GM12878 (cell line): ENCODE results near the gene FN1. TPM values are rescaled to one million over a fixed set of nuclear protein-coding genes. Genes with fewer than 3 reads are reported as not detected.

ENCODE experiments used
- BHLHE40 ChIP-seq, 2 experiments: fragments of 450-650 bp in 1 of 2; IDR thresholded peaks; 2 replicates each; pipeline ENCODE4 v1.6.1; 2011 to 2017; ENCODE audit warnings: low read depth in 2 of 2, borderline replicate concordance in 1 of 2, improper control_type of control experiment in 1 of 2, low read length in 1 of 2, mild to moderate bottlenecking in 1 of 2
- GABPA ChIP-seq: IDR thresholded peaks from 2 replicates; pipeline ENCODE4 v1.6.1; 2014; ENCODE audit warnings: antibody characterized with exemption, low read depth, mild to moderate bottlenecking, inconsistent platforms
- NFIC ChIP-seq: IDR thresholded peaks from 2 replicates; pipeline ENCODE4 v1.6.1; 2012; ENCODE audit warnings: low read depth, mild to moderate bottlenecking, inconsistent platforms, low read length, moderate library complexity
- NFYA ChIP-seq: IDR thresholded peaks from 2 replicates; pipeline ENCODE4 v1.6.1; 2011; ENCODE audit warnings: low read depth, mild to moderate bottlenecking, low read length, improper control_type of control experiment, borderline replicate concordance
- POLR2AphosphoS5 ChIP-seq: IDR thresholded peaks from 2 replicates; pipeline ENCODE4 v1.6.1; 2011; ENCODE audit warnings: mild to moderate bottlenecking, low read length, inconsistent platforms
- POU2F2 ChIP-seq: IDR thresholded peaks from 3 replicates; pipeline ENCODE4 v1.6.1; 2011; ENCODE audit warnings: low read depth, mild to moderate bottlenecking, low read length, borderline replicate concordance
- SUPT20H ChIP-seq: IDR thresholded peaks from 2 replicates; pipeline ENCODE4 v1.6.1; 2011; ENCODE audit warnings: low read depth, mild to moderate bottlenecking, low read length, moderate library complexity, borderline replicate concordance; ENCODE audit not compliant: control insufficient read depth
- ZNF24 ChIP-seq: fragments of 450-650 bp; IDR thresholded peaks from 2 replicates; pipeline ENCODE4 v1.6.1; 2017; ENCODE audit warnings: antibody characterized with exemption, mild to moderate bottlenecking
- polyA plus RNA-seq, 11 experiments: library from polyadenylated mRNA; depleted of rRNA in 4 of 11; unstranded in 6 of 11; stranded (reverse) in 5 of 11; fragments of >200 nt; fragmentation: Nextera tagmentation in 4 of 11; fragmentation: Illumina TruSeq in 1 of 11; extraction: Ambion mirVana in 4 of 11; extraction: Trizol in 1 of 11; gene quantifications; 1 replicate in 1 of 11; 2 replicates in 10 of 11; pipeline versions ENCODE4 v1.2.1 to v1.2.3, GENCODE V29; 2011 to 2016; ENCODE audit warnings: inconsistent platforms in 2 of 11, missing spikeins in 2 of 11, low read depth in 1 of 11
- total RNA-seq, 4 experiments: library from RNA; depleted of rRNA in 3 of 4; stranded (reverse); fragments of >200 nt in 3 of 4; fragmentation: Illumina TruSeq in 1 of 4; extraction: Trizol in 1 of 4; gene quantifications; 2 replicates each; pipeline versions ENCODE4 v1.2.1 to v1.2.3, GENCODE V29; 2013 to 2021
- TF ChIP-seq, protein P1 (sequence below): fragments of 450-650 bp; IDR thresholded peaks from 2 replicates; pipeline ENCODE4 v1.6.1; 2017; ENCODE audit warnings: mild to moderate bottlenecking
- TF ChIP-seq, protein P2 (sequence below): fragments of 450-650 bp; IDR thresholded peaks from 2 replicates; pipeline ENCODE4 v1.6.1; 2016; ENCODE audit warnings: mild to moderate bottlenecking, moderate library complexity, borderline replicate concordance
- TF ChIP-seq, protein P3 (sequence below): fragments of 450-650 bp; IDR thresholded peaks from 2 replicates; pipeline ENCODE4 v1.6.1; 2017; ENCODE audit warnings: mild to moderate bottlenecking, low read depth, inconsistent platforms; ENCODE audit not compliant: poor library complexity, severe bottlenecking

FN1 gene
- total and polyA plus RNA-seq, 10 of the 15 experiments (the other 5 are each of a cell fraction or from before 2014, with no cell fraction given), result 0.60 to 9.4 (median 1.5) TPM

DNA sequence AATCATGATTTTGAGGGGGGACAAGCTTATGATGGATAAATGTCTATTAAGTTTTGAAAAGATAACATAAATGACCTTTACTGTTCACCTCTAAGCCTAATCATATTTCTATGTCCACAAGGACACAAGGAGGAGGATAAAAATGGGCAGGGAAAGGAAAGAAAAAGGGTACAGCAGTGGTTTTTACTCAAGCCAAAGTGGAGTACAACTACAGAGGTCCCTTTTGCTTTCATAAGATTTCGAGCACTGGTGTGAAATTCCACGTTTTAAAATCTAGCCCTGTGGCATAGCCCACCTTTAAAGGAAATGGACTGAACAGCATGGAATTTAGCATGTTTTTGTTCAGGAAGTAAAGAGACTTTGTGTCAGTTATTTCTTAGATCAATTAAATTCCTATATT, 19.2 kb downstream of the FN1 start (continued):
- TF ChIP-seq, protein P1, sequence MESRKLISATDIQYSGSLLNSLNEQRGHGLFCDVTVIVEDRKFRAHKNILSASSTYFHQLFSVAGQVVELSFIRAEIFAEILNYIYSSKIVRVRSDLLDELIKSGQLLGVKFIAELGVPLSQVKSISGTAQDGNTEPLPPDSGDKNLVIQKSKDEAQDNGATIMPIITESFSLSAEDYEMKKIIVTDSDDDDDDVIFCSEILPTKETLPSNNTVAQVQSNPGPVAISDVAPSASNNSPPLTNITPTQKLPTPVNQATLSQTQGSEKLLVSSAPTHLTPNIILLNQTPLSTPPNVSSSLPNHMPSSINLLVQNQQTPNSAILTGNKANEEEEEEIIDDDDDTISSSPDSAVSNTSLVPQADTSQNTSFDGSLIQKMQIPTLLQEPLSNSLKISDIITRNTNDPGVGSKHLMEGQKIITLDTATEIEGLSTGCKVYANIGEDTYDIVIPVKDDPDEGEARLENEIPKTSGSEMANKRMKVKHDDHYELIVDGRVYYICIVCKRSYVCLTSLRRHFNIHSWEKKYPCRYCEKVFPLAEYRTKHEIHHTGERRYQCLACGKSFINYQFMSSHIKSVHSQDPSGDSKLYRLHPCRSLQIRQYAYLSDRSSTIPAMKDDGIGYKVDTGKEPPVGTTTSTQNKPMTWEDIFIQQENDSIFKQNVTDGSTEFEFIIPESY, result no peak
- TF ChIP-seq, protein P2, sequence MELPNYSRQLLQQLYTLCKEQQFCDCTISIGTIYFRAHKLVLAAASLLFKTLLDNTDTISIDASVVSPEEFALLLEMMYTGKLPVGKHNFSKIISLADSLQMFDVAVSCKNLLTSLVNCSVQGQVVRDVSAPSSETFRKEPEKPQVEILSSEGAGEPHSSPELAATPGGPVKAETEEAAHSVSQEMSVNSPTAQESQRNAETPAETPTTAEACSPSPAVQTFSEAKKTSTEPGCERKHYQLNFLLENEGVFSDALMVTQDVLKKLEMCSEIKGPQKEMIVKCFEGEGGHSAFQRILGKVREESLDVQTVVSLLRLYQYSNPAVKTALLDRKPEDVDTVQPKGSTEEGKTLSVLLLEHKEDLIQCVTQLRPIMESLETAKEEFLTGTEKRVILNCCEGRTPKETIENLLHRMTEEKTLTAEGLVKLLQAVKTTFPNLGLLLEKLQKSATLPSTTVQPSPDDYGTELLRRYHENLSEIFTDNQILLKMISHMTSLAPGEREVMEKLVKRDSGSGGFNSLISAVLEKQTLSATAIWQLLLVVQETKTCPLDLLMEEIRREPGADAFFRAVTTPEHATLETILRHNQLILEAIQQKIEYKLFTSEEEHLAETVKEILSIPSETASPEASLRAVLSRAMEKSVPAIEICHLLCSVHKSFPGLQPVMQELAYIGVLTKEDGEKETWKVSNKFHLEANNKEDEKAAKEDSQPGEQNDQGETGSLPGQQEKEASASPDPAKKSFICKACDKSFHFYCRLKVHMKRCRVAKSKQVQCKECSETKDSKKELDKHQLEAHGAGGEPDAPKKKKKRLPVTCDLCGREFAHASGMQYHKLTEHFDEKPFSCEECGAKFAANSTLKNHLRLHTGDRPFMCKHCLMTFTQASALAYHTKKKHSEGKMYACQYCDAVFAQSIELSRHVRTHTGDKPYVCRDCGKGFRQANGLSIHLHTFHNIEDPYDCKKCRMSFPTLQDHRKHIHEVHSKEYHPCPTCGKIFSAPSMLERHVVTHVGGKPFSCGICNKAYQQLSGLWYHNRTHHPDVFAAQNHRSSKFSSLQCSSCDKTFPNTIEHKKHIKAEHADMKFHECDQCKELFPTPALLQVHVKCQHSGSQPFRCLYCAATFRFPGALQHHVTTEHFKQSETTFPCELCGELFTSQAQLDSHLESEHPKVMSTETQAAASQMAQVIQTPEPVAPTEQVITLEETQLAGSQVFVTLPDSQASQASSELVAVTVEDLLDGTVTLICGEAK, result no peak
- TF ChIP-seq NFIC (no peak), GABPA (no peak), NFYA (no peak), ZNF24 (no peak), SUPT20H (no peak), POU2F2 (no peak), BHLHE40 (IDR thresholded peaks at IDR 0.05; ENCODE audit: borderline replicate concordance in 1 of 2, low read depth in 2 of 2, low read length in 1 of 2) (no peak), POLR2AphosphoS5 (no peak)
- TF ChIP-seq, protein P3, sequence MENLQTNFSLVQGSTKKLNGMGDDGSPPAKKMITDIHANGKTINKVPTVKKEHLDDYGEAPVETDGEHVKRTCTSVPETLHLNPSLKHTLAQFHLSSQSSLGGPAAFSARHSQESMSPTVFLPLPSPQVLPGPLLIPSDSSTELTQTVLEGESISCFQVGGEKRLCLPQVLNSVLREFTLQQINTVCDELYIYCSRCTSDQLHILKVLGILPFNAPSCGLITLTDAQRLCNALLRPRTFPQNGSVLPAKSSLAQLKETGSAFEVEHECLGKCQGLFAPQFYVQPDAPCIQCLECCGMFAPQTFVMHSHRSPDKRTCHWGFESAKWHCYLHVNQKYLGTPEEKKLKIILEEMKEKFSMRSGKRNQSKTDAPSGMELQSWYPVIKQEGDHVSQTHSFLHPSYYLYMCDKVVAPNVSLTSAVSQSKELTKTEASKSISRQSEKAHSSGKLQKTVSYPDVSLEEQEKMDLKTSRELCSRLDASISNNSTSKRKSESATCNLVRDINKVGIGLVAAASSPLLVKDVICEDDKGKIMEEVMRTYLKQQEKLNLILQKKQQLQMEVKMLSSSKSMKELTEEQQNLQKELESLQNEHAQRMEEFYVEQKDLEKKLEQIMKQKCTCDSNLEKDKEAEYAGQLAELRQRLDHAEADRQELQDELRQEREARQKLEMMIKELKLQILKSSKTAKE, result no peak
